Uterus (tissue), 4 donors: ENCODE results near the gene RIIAD1. TPM values are rescaled to one million over a fixed set of nuclear protein-coding genes. Genes with fewer than 3 reads are reported as not detected.

Experiments used
- DNase-seq, 2 donors: peaks; one replicate each; pipeline ENCODE4 v3.0.0-alpha.2; 2019 to 2020
- H3K27ac ChIP-seq, 2 donors: fragments of 200-600 bp; sonication (generic); 1 replicate in 1 of 2; 2 replicates in 1 of 2; pipeline ENCODE4 v1.5.1; 2016 to 2018
- H3K27me3 ChIP-seq, 2 donors: fragments of 200-600 bp; sonication (generic); one replicate each; pipeline ENCODE4 v1.5.1; 2018 to 2019; ENCODE audit warnings: control low read depth in 1 of 2
- H3K36me3 ChIP-seq, 2 donors: fragments of 200-600 bp; sonication (generic); one replicate each; pipeline ENCODE4 v1.5.1; 2019; ENCODE audit warnings: control low read depth in 1 of 2
- H3K4me1 ChIP-seq, 2 donors: fragments of 200-600 bp; sonication (generic); one replicate each; pipeline ENCODE4 v1.5.1; 2018 to 2019; ENCODE audit warnings: control low read depth in 1 of 2
- H3K4me3 ChIP-seq, 2 donors: fragments of 200-600 bp; sonication (generic); 1 replicate in 1 of 2; 2 replicates in 1 of 2; pipeline ENCODE4 v1.5.1; 2018 to 2019; ENCODE audit warnings: mild to moderate bottlenecking in 1 of 2
- H3K9me3 ChIP-seq, 2 donors: fragments of 200-600 bp; sonication (generic); one replicate each; pipeline ENCODE4 v1.5.1; 2019; ENCODE audit warnings: control low read depth in 1 of 2
- POLR2A ChIP-seq, 2 donors: fragments of 450-650 bp; IDR thresholded peaks; one replicate each; pipeline ENCODE4 v1.6.1; 2016; ENCODE audit warnings: antibody characterized with exemption in 2 of 2, mild to moderate bottlenecking in 1 of 2, moderate library complexity in 1 of 2
- intact Hi-C: fragments of 100-400 bp; cut with DNase I; formaldehyde crosslinking; loops from one replicate; pipeline ENCODE4 v1.15.1; 2023; ENCODE audit warnings: low total_unique reads
- total RNA-seq, 4 donors: library from RNA; depleted of rRNA in 3 of 4; stranded (reverse); fragments of >200 nt in 3 of 4; gene quantifications; one replicate each; pipeline versions ENCODE4 v1.1.0 to v1.2.4, GENCODE V29; 2014 to 2023
- TF ChIP-seq, protein P1 (sequence below), 4 experiments: fragments of 200-600 bp in 2 of 4; fragments of 450-650 bp in 2 of 4; sonication (generic) in 2 of 4; IDR thresholded peaks; one replicate each; pipeline ENCODE4 v1.5.1; 2016 to 2019; ENCODE audit warnings: antibody characterized with exemption in 4 of 4, mild to moderate bottlenecking in 2 of 4, moderate library complexity in 1 of 4
- donor health status: DM: yes; HTN: yes; CAD: no.

RIIAD1 gene
- total RNA-seq, 4 donors from 2014 or later = 1.1 to 4.3 TPM; not detected in 2

DNA sequence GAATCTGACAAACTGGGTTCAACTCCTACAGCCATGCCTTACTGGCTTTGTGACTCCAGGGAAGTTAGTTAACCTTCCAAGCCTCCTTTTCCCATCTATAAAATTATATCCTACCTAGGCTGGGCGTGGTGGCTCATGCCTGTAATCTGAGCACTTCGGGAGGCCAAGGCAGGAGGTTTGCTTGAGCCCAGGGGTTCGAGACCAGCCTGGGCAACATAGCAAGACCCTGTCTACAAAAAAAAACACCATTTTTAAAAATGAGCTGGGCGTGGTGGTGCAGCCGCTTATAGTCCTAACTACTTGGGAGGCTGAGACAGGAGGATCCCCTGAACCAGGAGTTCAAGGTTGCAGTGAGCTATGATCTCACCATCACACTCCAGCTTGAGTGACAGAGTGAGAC, 19.8 kb upstream of the RIIAD1 start:
- no peaks in the 10 kb centered on the region for H3K4me1 ChIP-seq
- no peaks in the 10 kb centered on the region for H3K27me3 ChIP-seq
- intact Hi-C loops = no loop called here
- DNase-seq = no peak
- no peak overlapping the region for H3K27ac ChIP-seq
- H3K36me3 ChIP-seq = no peaks in the 10 kb centered on the region
- TF ChIP-seq POLR2A (IDR thresholded peaks at IDR 0.05) = no peak
- TF ChIP-seq, protein P1, sequence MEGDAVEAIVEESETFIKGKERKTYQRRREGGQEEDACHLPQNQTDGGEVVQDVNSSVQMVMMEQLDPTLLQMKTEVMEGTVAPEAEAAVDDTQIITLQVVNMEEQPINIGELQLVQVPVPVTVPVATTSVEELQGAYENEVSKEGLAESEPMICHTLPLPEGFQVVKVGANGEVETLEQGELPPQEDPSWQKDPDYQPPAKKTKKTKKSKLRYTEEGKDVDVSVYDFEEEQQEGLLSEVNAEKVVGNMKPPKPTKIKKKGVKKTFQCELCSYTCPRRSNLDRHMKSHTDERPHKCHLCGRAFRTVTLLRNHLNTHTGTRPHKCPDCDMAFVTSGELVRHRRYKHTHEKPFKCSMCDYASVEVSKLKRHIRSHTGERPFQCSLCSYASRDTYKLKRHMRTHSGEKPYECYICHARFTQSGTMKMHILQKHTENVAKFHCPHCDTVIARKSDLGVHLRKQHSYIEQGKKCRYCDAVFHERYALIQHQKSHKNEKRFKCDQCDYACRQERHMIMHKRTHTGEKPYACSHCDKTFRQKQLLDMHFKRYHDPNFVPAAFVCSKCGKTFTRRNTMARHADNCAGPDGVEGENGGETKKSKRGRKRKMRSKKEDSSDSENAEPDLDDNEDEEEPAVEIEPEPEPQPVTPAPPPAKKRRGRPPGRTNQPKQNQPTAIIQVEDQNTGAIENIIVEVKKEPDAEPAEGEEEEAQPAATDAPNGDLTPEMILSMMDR (IDR thresholded peaks at IDR 0.05) = no peak
- H3K4me3 ChIP-seq = no peak overlapping the region
- H3K9me3 ChIP-seq = no peaks in the 10 kb centered on the region

DNA sequence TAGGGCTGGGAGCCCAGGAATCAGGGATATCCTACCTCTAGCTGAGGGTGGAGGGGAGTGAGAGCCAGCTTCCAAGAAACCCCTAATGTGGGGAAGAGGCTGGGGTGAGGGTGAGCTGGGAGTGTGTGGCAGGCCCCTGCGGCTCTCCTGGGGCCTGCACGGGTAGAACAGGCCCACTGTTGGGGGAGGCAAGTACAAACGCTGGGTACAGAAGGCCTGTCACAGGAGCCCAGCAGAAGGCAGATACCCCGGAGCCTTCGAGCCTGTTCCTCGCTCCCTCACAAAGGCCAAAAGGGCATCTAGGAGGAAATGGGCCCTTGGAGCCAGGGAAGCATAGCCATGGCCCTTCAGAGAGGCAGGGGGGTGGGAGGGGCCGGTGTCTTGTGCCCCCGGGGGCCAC, 18.4 kb upstream of the RIIAD1 start:
- no peak overlapping the region for H3K4me3 ChIP-seq
- no peak overlapping the region for H3K27ac ChIP-seq
- intact Hi-C loops = no loop called here
- H3K27me3 ChIP-seq = no peaks in the 10 kb centered on the region
- no peaks in the 10 kb centered on the region for H3K36me3 ChIP-seq
- no peak for DNase-seq
- TF ChIP-seq POLR2A (IDR thresholded peaks at IDR 0.05) = no peak
- TF ChIP-seq, protein P1 (IDR thresholded peaks at IDR 0.05) = no peak
- no peaks in the 10 kb centered on the region for H3K9me3 ChIP-seq
- no peaks in the 10 kb centered on the region for H3K4me1 ChIP-seq

DNA sequence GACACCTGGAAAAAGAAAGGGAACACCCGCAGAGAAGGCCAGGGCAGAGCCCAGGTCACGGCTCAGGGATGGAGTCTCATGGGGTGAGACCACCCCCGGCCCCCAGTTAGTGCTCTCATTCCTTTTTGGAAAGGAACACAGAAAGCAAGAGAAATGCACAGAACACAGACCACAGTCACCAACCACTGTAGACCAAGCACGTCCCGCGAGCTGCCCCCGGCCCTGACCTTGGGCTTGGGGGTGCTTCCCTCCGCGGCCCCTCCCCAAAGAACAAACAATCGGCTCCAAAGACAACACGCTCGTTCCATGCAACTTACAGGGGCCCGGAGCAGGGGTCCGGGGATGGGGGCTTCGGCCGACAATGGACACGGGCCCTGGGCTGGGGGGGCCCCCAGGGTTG, 17.5 kb upstream of the RIIAD1 start:
- intact Hi-C loops = no loop called here
- H3K9me3 ChIP-seq = no peaks in the 10 kb centered on the region
- no peaks in the 10 kb centered on the region for H3K4me1 ChIP-seq
- DNase-seq = no peak
- no peaks in the 10 kb centered on the region for H3K27me3 ChIP-seq
- TF ChIP-seq, protein P1 (IDR thresholded peaks at IDR 0.05) = no peak
- TF ChIP-seq POLR2A (IDR thresholded peaks at IDR 0.05) = no peak
- no peak overlapping the region for H3K27ac ChIP-seq
- no peaks in the 10 kb centered on the region for H3K36me3 ChIP-seq
- no peak overlapping the region for H3K4me3 ChIP-seq

DNA sequence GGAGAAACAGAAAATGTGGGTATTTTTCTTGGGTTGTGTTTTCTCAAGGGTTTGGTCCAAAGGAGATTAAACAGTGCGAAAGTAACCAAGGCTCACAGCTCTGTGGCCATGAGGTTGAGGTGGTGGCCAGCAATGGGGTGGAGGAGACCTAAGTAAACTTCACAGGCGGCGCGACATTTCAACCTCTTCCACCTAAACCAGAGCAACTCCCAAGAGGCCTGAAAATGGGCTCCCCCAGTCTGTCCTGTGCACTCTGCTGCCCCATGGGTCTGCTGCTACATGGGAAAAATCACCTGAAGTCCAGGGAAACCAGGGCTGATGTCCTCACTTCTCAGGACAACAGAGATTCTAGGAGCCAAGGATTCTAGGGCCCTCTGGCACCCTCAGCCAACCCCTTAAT, 17.1 kb upstream of the RIIAD1 start:
- no peaks in the 10 kb centered on the region for H3K4me1 ChIP-seq
- no peak for DNase-seq
- H3K36me3 ChIP-seq = no peaks in the 10 kb centered on the region
- H3K9me3 ChIP-seq = no peaks in the 10 kb centered on the region
- TF ChIP-seq, protein P1 (IDR thresholded peaks at IDR 0.05) = no peak
- no peak for TF ChIP-seq POLR2A (IDR thresholded peaks at IDR 0.05)
- H3K4me3 ChIP-seq = no peak overlapping the region
- no peak overlapping the region for H3K27ac ChIP-seq
- H3K27me3 ChIP-seq = no peaks in the 10 kb centered on the region
- intact Hi-C loops = no loop called here

DNA sequence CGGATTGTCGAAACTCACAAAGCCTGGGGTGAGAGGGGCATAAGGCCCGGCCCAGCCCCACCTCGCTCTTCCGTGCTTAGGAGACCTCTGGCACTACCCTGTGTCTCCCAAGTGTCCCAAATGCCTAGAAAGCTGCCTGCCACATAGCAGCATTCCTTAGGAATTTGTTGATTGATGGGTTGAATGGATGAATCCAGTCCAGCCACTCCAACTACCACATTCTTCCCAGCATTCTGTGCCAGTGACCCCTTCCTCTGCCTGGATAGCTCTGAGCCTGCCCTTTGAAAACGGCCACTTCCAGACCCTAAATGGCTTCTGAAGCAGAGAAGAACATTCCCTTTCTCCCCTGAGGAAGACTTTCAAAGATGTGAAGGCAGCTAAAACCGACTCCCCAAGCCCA, 16.2 kb upstream of the RIIAD1 start:
- Histone ChIP-seq H3K36me3 (no peaks in the 10 kb centered on the region), H3K4me3 (no peak overlapping the region), H3K27ac (no peak overlapping the region), H3K9me3 (no peaks in the 10 kb centered on the region), H3K27me3 (no peaks in the 10 kb centered on the region), H3K4me1 (no peaks in the 10 kb centered on the region)
- DNase-seq = no peak
- TF ChIP-seq, protein P1 (IDR thresholded peaks at IDR 0.05) = no peak
- no peak for TF ChIP-seq POLR2A (IDR thresholded peaks at IDR 0.05)
- intact Hi-C loops = no loop called here
